Neural cell (in vitro differentiated cells): ENCODE measurements around the gene SLC35C1. TPM values are rescaled to one million over a fixed set of nuclear protein-coding genes. Genes with fewer than 3 reads are reported as not detected.

Experiments used
- H2AFZ ChIP-seq: fragments of 200-600, 300-800 bp; sonication (generic), shearing (Covaris generic); 2 replicates; pipeline ENCODE4 v1.6.0; 2014; ENCODE audit warnings: low read depth, mild to moderate bottlenecking, antibody characterized with exemption, low read length, moderate library complexity
- H3F3A ChIP-seq: fragments of 200-600 bp; shearing (Covaris generic); 2 replicates; pipeline ENCODE4 v1.6.1; 2016; ENCODE audit warnings: mild to moderate bottlenecking, moderate library complexity, mixed read lengths, antibody characterized with exemption, low read length; ENCODE audit not compliant: insufficient read depth, poor library complexity, severe bottlenecking
- H3K27ac ChIP-seq: fragments of 200-600, 300-800 bp; sonication (generic), shearing (Covaris generic); 2 replicates; pipeline ENCODE4 v1.5.1; 2014; ENCODE audit warnings: mild to moderate bottlenecking, low read length, moderate library complexity
- H3K27me3 ChIP-seq: fragments of 300-800, 200-600 bp; sonication (generic), shearing (Covaris generic); 2 replicates; pipeline ENCODE4 v1.6.0; 2014; ENCODE audit warnings: mild to moderate bottlenecking, low read depth, low read length, moderate library complexity; ENCODE audit not compliant: insufficient read depth
- H3K36me3 ChIP-seq: fragments of 300-800, 200-600 bp; sonication (generic), shearing (Covaris generic); 2 replicates; pipeline ENCODE4 v1.5.1; 2014; ENCODE audit warnings: mild to moderate bottlenecking, antibody characterized with exemption, low read length, moderate library complexity; ENCODE audit not compliant: insufficient read depth
- H3K4me2 ChIP-seq: fragments of 300-800, 200-600 bp; sonication (generic), shearing (Covaris generic); 2 replicates; pipeline ENCODE4 v1.6.0; 2014; ENCODE audit warnings: mild to moderate bottlenecking, low read length
- H3K4me3 ChIP-seq: fragments of 300-800, 200-600 bp; sonication (generic), shearing (Covaris generic); 2 replicates; pipeline ENCODE4 v1.5.1; 2014; ENCODE audit warnings: mild to moderate bottlenecking, low read length, moderate library complexity
- H3K79me2 ChIP-seq: fragments of 200-600 bp; shearing (Covaris generic); replicated peaks from 2 replicates; pipeline ENCODE4 v1.6.0; 2014; ENCODE audit warnings: mild to moderate bottlenecking, low read length, moderate library complexity; ENCODE audit not compliant: insufficient read depth
- H3K9ac ChIP-seq: fragments of 300-800, 200-600 bp; sonication (generic), shearing (Covaris generic); 2 replicates; pipeline ENCODE4 v1.6.1; 2016; ENCODE audit warnings: mild to moderate bottlenecking, low read length, mixed read lengths
- H3K9me2 ChIP-seq: fragments of 200-600 bp; shearing (Covaris generic); 2 replicates; pipeline ENCODE4 v1.6.1; 2016; ENCODE audit warnings: mild to moderate bottlenecking, low read length, mixed read lengths; ENCODE audit not compliant: insufficient read depth
- H3K9me3 ChIP-seq: fragments of 200-600, 300-800 bp; sonication (generic), shearing (Covaris generic); 2 replicates; pipeline ENCODE4 v1.6.1; 2016; ENCODE audit warnings: mild to moderate bottlenecking, mixed run types, low read length, moderate library complexity, mixed read lengths
- H4K20me1 ChIP-seq: fragments of 200-600 bp; shearing (Covaris generic); 2 replicates; pipeline ENCODE4 v1.6.1; 2016; ENCODE audit warnings: mild to moderate bottlenecking, mixed run types; ENCODE audit not compliant: insufficient read depth
- CTCF ChIP-seq: fragments of 450-650 bp; IDR thresholded peaks from 2 replicates; pipeline ENCODE4 v1.5.1; 2014; ENCODE audit warnings: antibody characterized with exemption, mild to moderate bottlenecking, moderate library complexity; ENCODE audit not compliant: poor library complexity, severe bottlenecking
- EP300 ChIP-seq: fragments of 450-650 bp; conservative IDR thresholded peaks from 2 replicates; pipeline ENCODE4 v1.6.1; 2014; ENCODE audit warnings: antibody characterized with exemption, mild to moderate bottlenecking, moderate library complexity; ENCODE audit not compliant: poor library complexity, severe bottlenecking
- EZH2 ChIP-seq: fragments of 200-600, 300-800 bp; shearing (Covaris generic), sonication (generic); IDR thresholded peaks from 2 replicates; pipeline ENCODE4 v1.6.1; 2014; ENCODE audit warnings: antibody characterized with exemption, low read length, borderline replicate concordance, mild to moderate bottlenecking; ENCODE audit not compliant: insufficient read depth, poor library complexity, severe bottlenecking
- MXI1 ChIP-seq: fragments of 450-650 bp; conservative IDR thresholded peaks from 2 replicates; pipeline ENCODE4 v1.6.1; 2014; ENCODE audit warnings: antibody characterized with exemption, mild to moderate bottlenecking; ENCODE audit not compliant: poor library complexity, severe bottlenecking
- POLR2AphosphoS5 ChIP-seq: IDR thresholded peaks from 2 replicates; pipeline ENCODE4 v1.6.1; 2012
- RAD21 ChIP-seq: fragments of 450-650 bp; conservative IDR thresholded peaks from 2 replicates; pipeline ENCODE4 v1.6.1; 2014; ENCODE audit warnings: antibody characterized with exemption, mild to moderate bottlenecking, moderate library complexity
- REST ChIP-seq: IDR thresholded peaks from 2 replicates; pipeline ENCODE4 v1.6.1; 2012; ENCODE audit warnings: borderline replicate concordance
- SMC3 ChIP-seq: fragments of 450-650 bp; conservative IDR thresholded peaks from 2 replicates; pipeline ENCODE4 v1.6.1; 2014; ENCODE audit warnings: antibody characterized with exemption, mild to moderate bottlenecking, moderate library complexity; ENCODE audit not compliant: poor library complexity
- TAF1 ChIP-seq: IDR thresholded peaks from 2 replicates; pipeline ENCODE4 v1.6.1; 2012; ENCODE audit warnings: low read depth
- polyA plus RNA-seq: library from polyadenylated mRNA; depleted of rRNA; stranded (reverse); fragments of >200 nt; gene quantifications from 2 replicates; pipeline ENCODE4 v1.2.3, GENCODE V29; 2014

SLC35C1 gene
- polyA plus RNA-seq, 1 donor from 2014 or later = 2.3 TPM

GRCh38 chr11:45850446-45850845 lies 45.5 kb downstream of the SLC35C1 start:
- Histone ChIP-seq H2AFZ (no peak overlapping the region), H3K27me3 (peaks cover 10% of the 10 kb centered on the region), H3F3A (no peaks in the 10 kb centered on the region), H3K9me2 (no peaks in the 10 kb centered on the region), H3K36me3 (no peaks in the 10 kb centered on the region), H4K20me1 (no peaks in the 10 kb centered on the region), H3K4me3 (no peak overlapping the region), H3K79me2 (peaks cover 47% of the 10 kb centered on the region), H3K9ac (no peak overlapping the region), H3K4me2 (no peak overlapping the region), H3K27ac (no peak overlapping the region), H3K9me3 (no peaks in the 10 kb centered on the region)
- TF ChIP-seq SMC3 (no peak), EP300 (no peak), REST (no peak), RAD21 (no peak), EZH2 (no peak), POLR2AphosphoS5 (no peak), MXI1 (no peak), TAF1 (no peak), CTCF (no peak)

- H3F3A ChIP-seq = no peaks in the 10 kb centered on the region
- H3K27me3 ChIP-seq = peaks cover 2% of the 10 kb centered on the region
- no peaks in the 10 kb centered on the region for H3K9me2 ChIP-seq
- H2AFZ ChIP-seq = no peak overlapping the region
- H3K4me3 ChIP-seq = no peak overlapping the region
- H3K4me2 ChIP-seq = no peak overlapping the region
- H3K27ac ChIP-seq = no peak overlapping the region
- no peaks in the 10 kb centered on the region for H4K20me1 ChIP-seq
- H3K36me3 ChIP-seq = no peaks in the 10 kb centered on the region
- peaks cover 47% of the 10 kb centered on the region for H3K79me2 ChIP-seq
- no peak overlapping the region for H3K9ac ChIP-seq
- no peaks in the 10 kb centered on the region for H3K9me3 ChIP-seq
- TF ChIP-seq EZH2 = no peak
- no peak for TF ChIP-seq REST
- no peak for TF ChIP-seq EP300
- TF ChIP-seq SMC3 = no peak
- no peak for TF ChIP-seq RAD21
- TF ChIP-seq MXI1 = no peak
- no peak for TF ChIP-seq CTCF
- TF ChIP-seq TAF1 = no peak
- TF ChIP-seq POLR2AphosphoS5 = no peak
Measured at GRCh38 chr11:45851228-45851627, 46.3 kb downstream of the SLC35C1 start.
